CD4-positive, alpha-beta T cell treated with Interleukin-17A for 1 hour (primary cell): ENCODE data around the gene KCNT2.
"Not testable (repeated sequence)": the region's sequence is repeated elsewhere in the genome, so short reads cannot be mapped to it uniquely, and the experiment has no call there.

Experiments
- DNase-seq: peaks from one replicate; pipeline ENCODE4 v3.0.0-alpha.2; 2020

The KCNT2 gene

DNA sequence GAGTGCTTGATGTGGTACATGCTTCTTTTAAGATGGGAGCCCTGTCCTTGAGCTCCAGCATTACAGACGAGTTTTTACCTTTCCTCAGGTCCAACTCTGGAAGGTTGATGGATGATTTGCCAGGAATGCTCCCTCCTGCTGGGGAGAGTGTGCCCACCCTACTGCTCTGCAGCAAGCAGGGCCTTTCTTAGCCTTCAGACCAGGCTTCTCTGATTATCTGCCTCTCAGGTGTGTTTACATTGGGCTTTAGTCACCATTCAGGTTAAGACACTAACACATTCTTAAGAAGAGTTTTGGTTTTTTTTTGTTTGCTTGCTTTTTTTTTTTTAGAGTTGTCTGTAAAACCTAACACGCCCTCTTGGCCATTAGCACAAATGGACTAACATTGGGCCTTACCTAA lies 301.8 kb downstream of the KCNT2 start:
- no peak for DNase-seq

DNA sequence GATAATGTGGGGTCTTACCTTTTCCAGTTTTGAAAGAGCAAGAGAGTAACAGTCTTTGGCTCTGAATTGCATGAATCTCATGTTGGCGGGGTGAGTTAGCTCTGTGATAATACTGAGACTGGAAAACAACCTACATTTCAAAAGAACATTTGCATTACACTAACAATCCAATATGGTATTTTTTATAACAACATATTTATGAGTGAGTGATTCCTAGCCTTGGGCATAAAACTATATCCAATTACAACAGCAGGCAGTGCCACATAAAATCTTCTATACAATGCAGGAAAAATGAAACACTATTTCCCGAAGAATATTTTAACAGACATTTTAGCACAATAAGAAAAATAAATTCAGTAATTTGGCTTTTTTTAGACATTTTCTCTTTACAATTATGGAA lies 303.0 kb downstream of the KCNT2 start:
- DNase-seq: no peak

DNA sequence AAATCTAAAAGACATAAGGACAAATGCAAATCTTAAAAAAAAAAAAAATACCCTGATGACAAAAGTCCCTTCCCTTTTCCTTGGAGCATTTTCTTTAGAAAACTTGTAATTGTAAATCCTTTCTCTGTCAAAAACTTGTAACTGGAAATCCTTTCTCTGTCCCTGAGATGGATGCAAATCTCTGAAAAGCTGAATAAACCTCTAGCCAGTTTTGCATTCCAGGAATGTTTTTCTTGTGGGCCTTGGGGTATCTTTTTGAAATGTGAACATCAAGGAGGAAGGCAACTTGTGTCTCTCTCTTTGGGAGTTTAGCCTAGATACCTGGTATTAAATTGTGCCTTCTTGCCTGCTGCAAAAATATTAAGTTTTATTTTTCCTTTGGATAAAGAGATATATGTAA lies 305.3 kb downstream of the KCNT2 start:
- no peak for DNase-seq

GRCh38 chr1:196302420-196302819 lies 305.8 kb downstream of the KCNT2 start:
- DNase-seq: no peak

DNA sequence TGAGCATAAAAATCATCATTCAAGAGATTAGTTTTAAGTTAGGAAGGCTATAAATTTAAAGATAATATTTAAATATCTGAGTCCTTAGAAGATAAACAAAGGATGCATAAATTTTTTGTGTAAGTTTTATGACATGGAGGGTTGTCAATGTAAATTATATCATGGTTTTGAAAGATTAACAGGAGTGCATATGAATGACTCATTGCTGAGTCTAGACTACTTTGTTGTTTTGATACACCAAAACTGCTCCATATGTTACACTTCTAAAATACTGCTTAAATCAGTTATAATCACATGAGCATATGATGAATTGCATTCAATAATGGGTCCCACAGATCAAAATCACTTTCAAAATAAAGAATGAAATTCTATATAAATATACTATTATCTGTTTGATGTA lies 312.5 kb downstream of the KCNT2 start:
- no peak for DNase-seq

DNA sequence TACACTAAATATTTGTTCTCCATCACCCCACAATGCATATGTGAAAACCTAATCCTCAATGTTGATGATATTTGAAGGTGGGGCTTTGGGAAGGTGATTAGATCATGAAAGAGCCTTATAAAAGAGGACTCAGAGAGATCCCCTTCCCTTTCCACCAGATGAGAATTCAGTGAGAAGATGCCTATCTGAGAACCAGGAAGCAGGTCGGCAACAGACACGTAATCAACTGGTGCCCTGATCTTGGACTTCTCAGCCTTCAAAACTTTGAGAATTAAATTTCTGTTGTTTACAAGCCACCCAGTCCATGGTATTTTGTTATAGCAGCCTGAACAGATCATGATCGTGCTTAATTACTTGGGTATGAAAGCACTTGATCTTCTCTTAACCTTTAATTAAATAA lies 329.4 kb downstream of the KCNT2 start:
- DNase-seq: no peak

DNA sequence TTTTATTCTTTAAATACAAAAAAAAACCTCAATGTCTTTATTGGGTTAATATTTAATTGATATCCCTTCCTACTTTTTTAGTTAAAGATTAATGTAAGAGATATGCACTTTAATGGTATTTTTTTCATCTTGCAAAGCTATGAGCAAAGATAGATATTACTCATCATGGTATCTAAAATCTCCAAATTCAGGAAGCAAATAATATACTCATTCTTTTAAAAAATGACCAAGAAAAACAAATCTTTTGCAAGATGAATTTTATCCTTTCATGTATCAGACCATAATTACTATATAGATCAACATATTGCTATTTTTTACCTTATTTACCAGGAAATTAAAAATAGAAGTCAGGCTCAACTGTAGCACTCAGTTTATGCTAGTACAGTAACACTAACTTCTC lies 330.4 kb downstream of the KCNT2 start:
- DNase-seq: no peak

GRCh38 chr1:196271212-196271947 lies 336.9 kb downstream of the KCNT2 start:
- DNase-seq: no peak

DNA sequence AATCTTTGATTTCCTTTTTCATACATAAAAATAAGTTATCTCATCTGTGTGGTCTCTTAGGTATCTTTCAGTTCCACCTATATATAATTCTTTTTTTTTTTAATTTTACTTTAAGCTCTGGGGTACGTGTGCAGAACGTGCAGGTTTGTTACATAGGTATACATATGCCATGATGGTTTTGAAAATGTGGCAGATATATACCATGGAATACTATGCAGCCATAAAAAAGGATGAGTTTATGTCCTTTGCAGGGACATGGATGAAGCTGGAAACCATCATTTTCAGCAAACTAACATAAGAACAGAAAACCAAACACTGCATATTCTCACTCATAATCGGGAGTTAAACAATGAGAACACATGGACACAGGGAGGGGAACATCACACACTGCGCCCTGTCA lies 345.2 kb downstream of the KCNT2 start:
- DNase-seq: not testable (repeated sequence)

DNA sequence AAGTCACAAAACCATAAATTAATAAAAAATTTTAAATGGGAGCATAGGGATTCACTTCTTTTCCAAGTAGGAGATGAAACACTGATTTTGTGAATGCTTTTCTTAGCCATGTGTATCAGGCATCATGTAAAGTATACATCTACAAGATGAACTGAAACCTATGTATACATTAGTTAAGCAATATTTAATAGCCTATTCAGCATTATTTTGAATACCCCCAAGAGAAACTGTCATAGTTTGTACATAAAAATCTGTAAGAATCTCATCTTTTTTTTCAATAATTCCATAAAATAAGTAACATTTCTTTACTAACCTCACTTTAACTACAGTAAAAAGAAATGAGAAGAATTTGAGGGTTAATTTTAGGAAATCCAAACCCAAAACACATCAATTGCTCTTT lies 348.0 kb downstream of the KCNT2 start:
- no peak for DNase-seq

DNA sequence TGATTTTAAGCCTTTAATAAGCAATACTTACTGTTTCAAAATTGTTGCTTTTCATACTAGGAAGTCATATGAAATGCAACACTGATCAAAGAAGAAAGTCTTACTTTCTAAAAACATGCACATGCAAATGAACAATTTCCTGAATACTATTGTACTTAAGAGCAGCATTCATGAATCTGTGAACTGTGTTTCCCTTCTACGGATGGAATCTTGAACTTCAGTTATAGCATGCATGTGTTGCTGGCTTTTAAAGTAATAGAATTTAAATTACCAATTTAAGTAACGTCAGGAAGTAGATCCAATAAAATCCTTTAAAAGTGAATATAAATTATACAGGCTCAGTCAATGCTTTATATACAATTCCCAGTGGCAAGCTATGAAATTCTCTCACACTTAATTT lies 348.9 kb downstream of the KCNT2 start:
- DNase-seq: no peak

DNA sequence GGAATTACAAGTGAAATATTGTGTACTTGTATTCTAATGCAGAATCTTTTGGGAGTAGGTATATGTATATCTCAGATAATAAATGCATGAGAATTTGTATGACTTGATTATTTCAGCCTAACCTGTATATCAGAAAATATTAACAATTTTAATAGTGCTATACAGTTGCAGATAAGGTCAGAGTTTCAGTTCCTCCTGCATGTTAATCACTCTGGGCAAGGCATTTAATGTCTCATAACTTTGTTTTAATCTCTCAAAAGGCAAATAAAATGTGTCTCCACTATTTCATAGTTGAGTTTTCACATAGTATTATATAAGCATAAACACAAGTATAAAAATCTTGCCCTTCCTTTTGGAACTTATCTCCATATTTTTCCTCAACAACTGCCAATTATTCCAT lies 352.5 kb downstream of the KCNT2 start:
- DNase-seq: no peak

- DNase-seq: no peak
Measured at GRCh38 chr1:196229546-196229945, 378.7 kb downstream of the KCNT2 start.

DNA sequence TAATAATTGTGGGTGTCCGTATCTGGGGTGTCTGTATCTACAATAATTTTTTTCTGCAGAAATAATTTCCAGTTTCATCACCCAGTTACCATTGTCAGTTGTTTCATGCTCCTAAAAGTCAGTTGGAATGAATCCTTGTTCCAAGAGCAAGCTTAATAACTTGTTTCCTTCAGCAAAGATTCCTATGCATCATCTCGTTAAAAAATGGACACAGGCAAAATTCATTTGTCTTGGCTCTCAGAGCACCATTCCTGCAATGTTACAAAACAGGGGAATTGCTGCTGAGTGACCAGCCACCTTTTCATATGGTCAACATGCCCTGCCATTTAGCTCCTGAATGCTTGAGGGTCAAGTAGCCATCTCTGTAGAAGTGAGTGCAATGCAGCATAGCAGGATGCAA lies 393.4 kb downstream of the KCNT2 start:
- no peak for DNase-seq

DNA sequence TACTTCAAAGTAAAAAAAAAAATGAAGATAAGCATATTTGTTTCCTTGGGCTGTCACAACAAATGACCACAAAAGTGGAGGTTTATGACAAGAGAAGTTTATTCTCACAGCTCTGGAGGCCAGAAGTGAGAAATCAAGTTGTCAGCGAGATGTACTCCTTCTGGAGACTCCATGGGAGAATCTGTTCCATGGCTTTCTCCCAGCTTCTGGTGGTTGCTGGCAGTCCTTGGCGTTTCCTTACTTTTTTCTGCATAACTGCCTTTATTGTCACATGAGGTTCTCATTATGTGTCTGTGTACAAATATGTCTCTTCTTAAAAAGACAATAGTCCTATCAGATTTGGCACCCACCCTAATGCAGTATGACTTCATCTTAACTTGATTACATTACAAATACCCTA lies 398.3 kb downstream of the KCNT2 start:
- no peak for DNase-seq

GRCh38 chr1:196209265-196209664 lies 399.0 kb downstream of the KCNT2 start:
- no peak for DNase-seq

- no peak for DNase-seq
Measured at GRCh38 chr1:196207612-196208217, 400.5 kb downstream of the KCNT2 start.

DNA sequence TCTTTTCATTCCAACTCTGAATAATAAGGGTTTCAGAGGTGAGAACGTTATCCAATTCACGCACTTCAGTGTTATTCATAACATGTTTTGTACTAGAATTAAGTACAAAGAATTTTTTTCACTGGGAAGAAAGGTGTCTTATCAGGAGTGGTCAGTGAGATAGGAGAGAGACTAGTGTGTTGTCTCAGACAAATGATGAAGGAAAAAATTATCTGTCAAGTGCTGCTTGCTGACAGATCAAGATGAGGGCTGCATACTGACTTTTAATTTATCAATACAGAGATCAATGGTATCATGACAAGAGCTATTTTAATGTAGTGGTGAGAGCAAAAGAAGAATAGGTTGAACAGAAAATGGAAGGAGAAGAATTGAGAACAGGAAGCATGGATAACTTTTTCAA lies 402.4 kb downstream of the KCNT2 start:
- no peak for DNase-seq

- no peak for DNase-seq
Measured at GRCh38 chr1:196196486-196196885, 411.8 kb downstream of the KCNT2 start.

GRCh38 chr1:196193896-196194559 lies 414.2 kb downstream of the KCNT2 start:
- DNase-seq: no peak

DNA sequence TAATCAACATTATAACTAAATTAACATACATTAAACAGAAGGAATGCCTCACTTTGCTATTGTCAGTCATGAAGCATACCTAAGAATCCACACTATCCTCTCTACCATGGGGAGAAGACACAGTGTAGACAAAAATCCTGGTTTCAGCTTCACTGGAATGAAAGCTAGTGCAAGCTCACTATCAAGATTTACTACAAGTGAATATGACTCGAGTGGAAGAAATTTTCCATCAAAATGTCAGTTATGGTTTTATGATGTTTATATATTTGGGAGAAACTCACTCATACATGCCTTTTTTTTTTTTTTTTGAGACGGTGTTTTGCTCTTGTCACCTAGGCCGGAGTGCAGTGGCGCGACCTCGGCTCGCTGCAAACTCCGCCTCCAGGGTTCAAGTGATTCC lies 424.3 kb downstream of the KCNT2 start:
- no peak for DNase-seq

- no peak for DNase-seq
Measured at GRCh38 chr1:196181594-196181878, 426.7 kb downstream of the KCNT2 start.

DNA sequence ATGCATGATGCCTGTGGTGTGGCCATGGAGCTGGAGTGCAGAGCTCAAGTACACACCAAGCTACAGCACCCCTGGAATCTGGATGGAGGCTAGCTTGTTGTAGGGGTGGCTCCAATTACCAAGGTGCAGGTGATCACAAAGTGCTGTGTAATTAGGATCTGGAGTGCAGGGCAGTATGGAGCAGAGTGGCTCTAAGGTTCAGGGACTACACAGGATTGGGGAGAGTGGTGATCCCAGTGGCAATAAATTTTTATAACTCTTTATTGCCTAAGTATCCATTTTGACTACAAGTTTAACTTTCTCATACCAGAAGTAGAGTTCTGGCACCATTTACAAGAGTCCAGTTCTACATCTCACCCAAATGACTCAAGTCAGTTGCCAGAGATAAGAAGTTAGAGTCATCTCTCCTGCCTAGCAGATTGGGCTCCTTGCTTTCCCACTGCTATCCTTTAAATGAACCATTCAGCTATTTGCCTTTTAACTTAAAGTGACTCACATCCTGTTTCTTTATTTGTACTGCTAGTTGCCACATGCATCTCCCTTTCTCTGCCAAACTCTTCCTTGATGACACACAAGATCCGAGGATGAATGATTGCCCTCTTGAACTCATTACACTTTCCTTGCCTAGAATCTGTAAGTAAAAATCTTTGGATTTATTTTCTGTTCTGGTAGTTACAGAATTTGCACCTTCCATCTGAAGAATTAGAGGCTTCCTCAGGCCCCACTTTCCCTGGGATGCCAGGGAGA lies 427.2 kb downstream of the KCNT2 start:
- no peak for DNase-seq

DNA sequence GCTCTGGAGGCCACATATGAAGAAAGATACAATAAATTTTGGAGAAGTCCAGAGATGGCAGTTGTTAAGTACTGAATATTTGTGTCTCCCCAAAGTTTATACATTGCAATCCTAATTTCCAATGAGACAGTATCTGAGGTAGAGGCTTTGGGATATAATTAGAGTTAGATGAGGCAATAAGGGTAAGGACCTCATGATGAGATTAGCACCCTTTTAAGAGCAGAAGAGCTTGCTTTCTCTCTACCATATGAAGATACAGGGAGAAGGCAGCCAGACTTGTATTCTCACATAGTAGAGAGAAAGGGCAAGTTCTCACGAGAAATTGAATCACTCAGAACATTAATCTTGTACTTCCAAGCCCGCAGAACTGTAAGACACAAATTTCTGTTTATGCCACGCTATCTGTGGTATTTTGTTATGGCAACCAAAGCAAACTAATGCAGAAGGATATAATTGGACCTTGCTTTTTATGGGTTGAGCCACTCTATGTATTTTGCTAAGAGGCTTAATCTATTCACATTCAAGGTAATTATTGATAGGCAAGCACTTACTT lies 430.1 kb downstream of the KCNT2 start:
- DNase-seq: no peak
